GM11168 (cell line): ENCODE results near the gene PSAT1.

Source experiments
- in situ Hi-C: fragments of 300-500 bp; cut with MboI; formaldehyde crosslinking; loops from one replicate; pipeline ENCODE4 v1.12.0; 2022; ENCODE audit warnings: low sequenced_read_pairs; ENCODE audit not compliant: unreplicated experiment

Gene PSAT1

DNA sequence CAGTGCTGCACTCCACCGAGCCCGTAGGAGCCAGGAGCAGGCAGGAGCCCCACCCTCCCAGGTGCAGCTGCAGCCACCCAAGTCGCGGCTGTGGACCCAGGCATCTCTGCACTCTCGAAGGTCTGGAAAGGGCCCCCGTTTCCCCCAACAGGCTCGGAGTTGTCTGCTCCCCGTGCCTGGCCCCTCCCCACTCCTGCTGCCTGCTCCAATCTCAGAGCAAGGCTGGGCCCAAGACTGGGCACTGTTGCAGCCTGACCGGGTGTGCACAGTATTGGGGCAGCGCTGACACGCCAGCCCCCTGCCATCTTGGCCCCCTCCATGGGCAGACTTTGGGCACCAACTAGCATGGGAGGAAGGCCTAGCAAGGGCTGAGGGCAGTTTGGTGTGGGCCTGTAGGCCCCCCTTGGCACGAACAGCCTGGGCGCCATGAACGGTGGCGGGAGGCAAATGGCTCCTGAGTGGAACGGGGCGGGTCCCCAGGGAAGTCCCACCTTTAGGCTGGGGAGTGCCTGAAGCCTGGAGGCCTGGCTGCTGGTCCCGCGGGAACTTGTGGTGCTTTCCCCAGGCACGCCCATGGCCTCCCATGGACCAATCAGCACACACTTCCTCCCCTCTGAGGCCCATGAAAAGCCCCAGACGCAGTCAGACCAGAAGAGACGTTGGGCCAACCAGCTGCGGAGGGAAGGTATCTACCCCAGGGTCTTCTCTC is 60.4 kb downstream of the PSAT1 start:
- in situ Hi-C loops, result no loop called here

- in situ Hi-C loops, result no loop called here
These were observed 61.6 kb downstream of the PSAT1 start for GRCh38 chr9:78358329-78359051.

GRCh38 chr9:78363221-78363620 is 66.3 kb downstream of the PSAT1 start:
- in situ Hi-C loops, result loop anchor here (10.0 kb wide), 1 partner anchor 98 kb away; no protein-coding TSS in a partner anchor

DNA sequence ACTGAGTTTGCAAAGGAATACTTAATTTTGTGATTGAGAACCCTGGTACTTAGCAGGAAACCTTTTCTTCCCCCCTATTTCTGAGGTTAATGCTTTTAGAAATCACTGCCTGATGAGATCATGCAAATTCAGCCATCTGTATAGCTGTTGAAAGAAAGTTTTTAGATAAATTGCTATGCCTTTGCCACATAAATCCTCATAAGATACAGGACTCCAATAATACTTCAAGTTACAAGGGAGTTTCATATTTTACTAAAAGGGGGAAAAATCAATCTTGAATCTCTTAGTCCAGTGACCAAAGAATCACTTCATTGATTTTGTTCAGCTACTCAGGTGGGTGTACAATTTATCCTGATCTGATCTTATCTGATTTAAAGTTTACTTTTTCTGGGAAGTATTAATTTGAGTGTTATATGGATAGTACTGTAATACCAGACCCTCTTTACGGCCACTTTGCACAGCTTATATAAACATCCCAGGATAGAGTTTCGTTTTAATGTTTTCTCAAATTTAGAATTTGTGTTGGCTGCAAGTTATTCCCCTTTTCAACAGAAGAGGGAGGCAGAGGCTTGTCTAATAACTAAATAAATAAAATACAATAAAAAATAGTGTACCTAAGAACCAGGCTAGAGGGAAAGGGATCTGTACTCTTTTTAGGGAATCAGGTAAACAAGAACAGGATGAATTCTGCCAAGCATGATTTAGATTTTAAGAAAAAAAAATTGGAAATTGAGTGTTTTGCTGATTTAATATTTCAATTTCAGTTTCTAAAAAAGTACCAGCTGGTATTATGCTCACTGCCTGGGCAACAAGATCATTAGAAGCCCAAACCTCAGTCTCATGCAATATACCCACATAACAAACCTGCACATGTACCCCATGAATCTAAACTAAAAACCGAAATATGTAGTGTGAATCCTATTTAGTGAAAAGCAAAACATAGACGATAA is 69.1 kb downstream of the PSAT1 start:
- in situ Hi-C loops, result loop anchor here (10.0 kb wide), 1 partner anchor 101 kb away; no protein-coding TSS in a partner anchor

- in situ Hi-C loops, result loop anchor here (10.0 kb wide), 1 partner anchor 102 kb away; no protein-coding TSS in a partner anchor
These were observed 69.9 kb downstream of the PSAT1 start for GRCh38 chr9:78366827-78367226.

DNA sequence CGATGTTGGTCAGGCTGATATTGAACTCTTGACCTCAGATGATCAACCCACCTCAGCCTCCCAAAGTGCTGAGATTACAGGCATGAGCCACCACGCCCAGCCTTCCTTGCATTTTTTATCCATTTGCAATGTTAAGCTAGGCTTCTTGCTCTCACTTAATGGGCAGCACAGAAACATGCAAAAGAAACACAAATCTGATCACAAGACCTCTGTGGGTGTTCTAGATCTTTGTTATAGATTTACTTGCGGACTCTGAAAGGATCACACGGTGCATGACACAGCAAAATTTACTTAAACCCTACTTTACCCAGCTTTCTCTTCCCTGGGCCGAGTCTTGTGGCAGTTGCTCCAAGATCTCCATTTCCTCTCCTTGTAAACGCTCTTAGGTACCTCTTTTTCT is 71.3 kb downstream of the PSAT1 start:
- in situ Hi-C loops, result loop anchor here (10.0 kb wide), 1 partner anchor 103 kb away; no protein-coding TSS in a partner anchor

GRCh38 chr9:78369639-78370219 is 72.8 kb downstream of the PSAT1 start:
- in situ Hi-C loops, result loop anchor here (10.0 kb wide), 1 partner anchor 105 kb away; no protein-coding TSS in a partner anchor

- in situ Hi-C loops, result no loop called here
These were observed 74.1 kb downstream of the PSAT1 start for GRCh38 chr9:78370991-78371390.

DNA sequence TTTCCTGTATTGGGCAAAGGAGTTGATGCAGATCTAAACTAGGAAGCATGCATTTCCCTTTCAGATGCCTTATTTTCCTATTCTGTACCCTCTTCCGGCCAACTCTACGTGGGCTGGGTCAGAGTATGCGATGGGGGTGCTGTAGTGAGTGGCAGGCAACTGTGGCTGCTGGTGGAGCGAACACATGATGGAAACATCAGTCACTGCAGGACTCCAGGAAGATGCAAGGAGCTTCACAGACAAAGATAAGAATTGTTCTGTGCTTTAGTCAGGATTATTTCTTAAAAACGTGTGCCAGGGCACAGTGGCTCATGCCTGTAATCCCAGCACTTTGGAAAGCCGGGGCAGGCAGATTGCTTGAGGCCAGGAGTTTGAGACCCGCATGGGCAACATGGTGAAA is 75.1 kb downstream of the PSAT1 start:
- in situ Hi-C loops, result no loop called here
